Measurements from ENCODE around the gene TBX20. TPM values are rescaled to one million over a fixed set of nuclear protein-coding genes. Genes with fewer than 3 reads are reported as not detected.

TBX20 gene
- total and polyA plus RNA-seq, 2 of the 8 experiments (the other 6 are each of a cell fraction or from before 2014, with no cell fraction given) = 0.08 to 0.26 TPM

- TF ChIP-seq CHD7 (IDR thresholded peaks at IDR 0.05; ENCODE audit: insufficient replicate concordance, low read length) (no peak), SUZ12 (IDR thresholded peaks at IDR 0.05; ENCODE audit: low read length) (peak; percentile 56; the same call in 1 of the 2 replicates), NRF1 (IDR thresholded peaks at IDR 0.05; ENCODE audit: low read depth, low read length) (peak; percentile 22; the same call in 1 of the 2 replicates), RBBP5 (IDR thresholded peaks at IDR 0.05; ENCODE audit: borderline replicate concordance, low read depth, low read length) (0 out of 2 replicates have a peak, but pooled peaks have one; percentile 21)
- TF ChIP-seq, protein P1, sequence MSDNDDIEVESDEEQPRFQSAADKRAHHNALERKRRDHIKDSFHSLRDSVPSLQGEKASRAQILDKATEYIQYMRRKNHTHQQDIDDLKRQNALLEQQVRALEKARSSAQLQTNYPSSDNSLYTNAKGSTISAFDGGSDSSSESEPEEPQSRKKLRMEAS (IDR thresholded peaks at IDR 0.05) = peak; percentile 97
Observed at GRCh38 chr7:35185908-35186731, 67.8 kb downstream of the TBX20 start (continued).

All from H1 (cell line).